ENCODE results near the gene SERINC5.

The SERINC5 gene

DNA sequence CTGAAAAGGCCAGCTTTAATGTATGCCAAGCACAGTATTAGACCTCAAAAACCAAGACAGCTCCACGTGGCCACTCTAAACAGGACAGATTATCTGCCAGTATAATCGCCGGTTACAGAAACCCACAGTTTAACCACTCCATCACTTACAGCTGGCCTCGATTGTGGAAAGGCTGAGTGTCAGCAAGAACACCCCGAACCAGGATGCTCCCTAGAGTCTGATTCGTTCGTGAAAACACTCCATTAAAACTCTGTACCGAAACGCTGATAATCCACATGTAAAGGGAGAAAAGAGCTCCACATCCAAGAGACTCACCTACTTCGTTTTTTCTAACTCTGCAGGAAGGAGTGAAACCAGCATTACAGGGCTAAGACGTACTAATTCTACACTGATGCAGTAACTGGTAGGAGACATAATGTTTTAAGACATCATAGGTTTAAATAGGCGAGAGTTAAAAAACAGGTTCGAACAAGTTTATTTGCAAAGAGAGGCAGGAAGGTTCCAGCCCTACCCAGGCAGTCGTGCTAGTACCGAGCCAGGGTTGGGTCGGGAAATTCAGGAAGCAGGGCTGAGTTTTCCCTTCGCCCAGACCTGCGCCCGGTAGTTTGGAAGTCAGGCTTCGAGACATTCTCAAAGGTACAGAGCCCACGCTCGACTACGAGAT, 949 bp downstream of the SERINC5 start:
- peak in 2 of 5 experiments; percentile 18 to 83 for DNase-seq

DNA sequence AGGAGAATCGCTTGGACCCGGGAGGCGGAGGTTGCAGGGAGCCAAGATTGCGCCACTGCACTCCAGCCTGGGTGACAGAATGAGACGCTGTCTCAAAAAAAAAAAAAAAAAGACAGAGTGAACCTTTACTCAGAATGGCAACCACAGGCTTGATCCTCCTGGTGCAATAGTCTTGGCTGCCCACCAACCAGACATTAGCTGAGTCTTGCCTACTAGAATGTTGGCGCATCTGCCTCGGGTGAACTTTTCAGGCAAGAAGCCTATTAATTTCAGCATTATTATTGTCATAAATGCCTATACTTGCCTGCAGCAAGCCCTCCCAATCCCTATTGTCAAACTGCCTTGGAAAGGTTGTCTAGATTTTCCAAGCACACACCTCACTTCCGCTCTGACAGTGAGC, 4.2 kb downstream of the SERINC5 start:
- DNase-seq: peak in 1 of 5 experiments; percentile 47

DNA sequence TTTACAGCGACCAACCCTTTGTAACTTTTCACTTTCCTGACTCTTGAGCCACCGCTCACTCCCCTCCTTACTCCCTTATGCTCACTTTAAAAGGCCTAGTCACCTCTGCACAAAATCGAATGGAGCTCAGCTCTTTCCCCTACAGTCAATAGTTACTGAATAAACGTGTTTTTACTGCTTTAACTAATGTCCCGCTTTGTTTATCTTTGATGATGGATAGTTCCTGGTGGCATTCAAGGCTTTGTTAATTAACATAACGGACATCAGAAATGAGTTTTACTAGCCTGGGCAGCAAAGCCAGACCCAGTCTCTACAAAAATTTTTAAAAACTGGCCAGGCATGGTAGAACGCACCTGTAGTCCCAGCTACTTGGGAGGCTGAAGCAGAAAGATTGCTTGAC, 5.0 kb downstream of the SERINC5 start:
- DNase-seq: no peak

DNA sequence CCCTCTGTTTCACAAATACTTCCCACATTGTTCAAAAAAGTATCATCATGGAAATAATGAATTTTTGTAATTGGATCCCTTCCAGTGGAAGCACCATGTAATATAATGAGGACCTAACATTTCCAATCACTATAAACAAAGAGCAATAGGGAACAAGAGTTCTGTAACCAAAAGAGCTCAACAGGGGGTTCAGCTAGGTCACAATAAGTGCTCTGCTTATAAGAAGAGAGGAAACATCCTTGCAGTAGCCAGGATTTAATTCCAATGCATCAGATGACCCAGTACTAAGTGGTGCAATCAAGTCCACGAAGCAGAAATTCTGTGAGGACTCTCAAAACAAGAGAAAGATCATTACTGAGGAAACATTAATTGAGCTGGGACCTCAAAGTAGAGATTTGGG, 5.9 kb downstream of the SERINC5 start:
- DNase-seq: no peak

GRCh38 chr5:80248378-80248777, 7.5 kb downstream of the SERINC5 start:
- DNase-seq: peak in 1 of 5 experiments; percentile 28

DNA sequence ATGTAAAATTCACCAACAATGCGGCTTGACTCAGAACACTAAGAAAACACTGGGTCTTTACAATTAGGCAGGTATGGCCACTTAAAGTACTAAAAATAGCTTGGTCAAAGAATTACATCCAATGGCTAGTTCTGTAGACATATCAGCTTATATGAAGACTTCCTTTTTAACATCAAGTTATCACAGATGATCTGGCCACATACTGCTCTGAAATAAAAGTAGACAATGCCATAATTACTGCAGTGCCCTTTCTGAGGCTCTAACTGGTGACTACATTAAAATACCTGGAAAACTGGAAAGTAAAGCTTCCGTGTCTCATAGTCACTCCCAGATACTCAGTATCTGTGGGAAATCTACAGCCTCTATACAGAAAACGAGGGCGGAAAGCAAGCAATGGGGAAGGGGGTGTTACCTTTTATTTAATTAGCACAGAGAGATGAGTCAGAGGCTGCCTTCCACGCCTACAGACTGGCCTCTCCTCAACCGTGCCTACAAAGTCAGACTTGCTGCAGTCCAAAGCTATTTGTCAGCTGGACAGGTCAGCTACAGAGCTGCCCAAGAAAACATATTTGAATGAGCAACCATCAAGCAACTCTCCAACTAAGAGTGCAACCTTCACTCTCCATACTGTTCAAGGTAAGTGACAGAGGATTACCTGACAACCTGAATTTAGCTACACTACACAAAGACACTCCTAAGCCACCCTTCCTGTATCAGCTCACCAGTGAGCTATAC, 8.7 kb downstream of the SERINC5 start:
- DNase-seq: peak in 1 of 5 experiments; percentile 55

DNA sequence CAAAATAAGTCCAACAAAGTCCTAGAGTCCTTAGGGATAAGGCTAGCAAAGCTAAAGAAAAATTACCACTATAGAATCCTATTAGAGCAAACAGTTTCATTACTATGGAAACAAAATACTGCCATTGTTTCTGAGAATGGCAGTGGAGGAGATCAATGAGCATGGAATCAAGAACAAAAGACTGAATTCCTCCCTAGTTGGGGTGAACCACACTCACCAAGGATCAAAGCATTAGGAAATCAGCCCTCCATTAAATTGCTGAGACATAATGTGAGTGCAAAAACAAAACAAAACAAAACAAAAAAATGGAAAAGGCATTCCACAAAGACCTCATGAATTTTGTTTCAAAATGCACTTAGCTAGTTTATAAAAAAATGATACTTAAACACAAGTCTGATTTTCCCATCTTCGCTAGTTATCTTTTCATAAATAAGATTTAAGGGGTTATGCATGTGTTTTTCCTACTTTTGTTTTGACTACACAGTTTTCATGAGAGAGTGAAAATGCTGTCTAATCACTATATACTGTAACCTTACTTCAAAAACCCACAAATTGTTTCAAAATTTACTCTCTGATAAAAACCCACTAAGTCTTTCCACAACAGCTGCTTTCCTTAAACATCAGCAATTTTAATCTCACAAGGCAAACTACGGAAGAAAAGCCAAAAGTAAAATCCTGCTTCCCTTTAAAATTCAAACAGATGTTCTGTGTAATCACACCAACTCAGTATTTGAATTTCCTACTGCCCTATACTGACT, 9.7 kb downstream of the SERINC5 start:
- DNase-seq: peak in 1 of 5 experiments; percentile 52

DNA sequence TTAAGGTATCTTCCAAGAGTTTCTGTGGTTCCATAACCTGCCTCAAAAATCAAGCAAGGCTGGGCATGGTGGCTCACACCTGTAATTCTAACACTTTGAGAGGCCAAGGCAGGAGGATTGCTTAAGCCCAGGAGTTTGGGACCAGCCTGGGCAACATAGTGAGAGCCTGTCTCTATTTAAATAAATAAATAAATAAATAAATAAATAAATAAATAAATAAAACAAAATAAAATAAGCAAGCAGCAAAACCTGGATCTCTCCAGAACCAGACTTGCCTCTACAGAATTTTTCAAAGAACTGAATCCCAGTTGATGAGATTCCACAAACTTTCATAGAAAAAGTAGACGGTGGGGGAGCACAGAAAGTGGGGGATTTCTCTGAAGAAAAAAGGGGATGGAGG, 12.3 kb downstream of the SERINC5 start:
- DNase-seq: no peak

- no peak for DNase-seq
Observed at GRCh38 chr5:80242849-80243248, 13.0 kb downstream of the SERINC5 start.

DNA sequence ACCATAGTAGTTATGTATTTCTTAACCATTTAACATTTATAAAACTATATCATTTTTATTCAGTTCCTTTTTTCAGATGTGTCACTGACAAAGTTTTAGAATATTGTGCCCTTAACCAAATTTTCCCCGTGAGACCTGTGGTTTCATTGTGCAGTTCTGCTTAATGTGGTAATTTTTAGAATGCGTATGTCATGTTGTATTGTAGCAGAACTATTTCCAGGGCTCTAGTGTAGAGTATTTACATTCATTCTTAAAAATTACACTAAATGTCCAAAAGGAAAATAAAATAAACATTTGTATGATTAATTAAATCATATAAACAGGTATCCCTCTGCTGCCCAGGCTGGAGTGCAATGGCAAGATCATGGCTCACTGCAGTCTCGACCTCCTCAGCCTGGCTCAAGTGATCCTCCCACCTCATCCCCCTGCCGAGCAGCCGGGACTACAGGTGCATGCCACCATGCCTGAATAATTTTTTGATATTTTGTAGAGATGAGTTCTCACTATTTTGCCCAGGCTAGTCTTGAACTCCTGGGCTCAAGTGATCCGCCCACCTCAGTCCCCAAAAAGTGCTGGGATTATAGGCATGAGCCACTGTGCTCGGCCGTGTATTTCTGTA, 15.4 kb downstream of the SERINC5 start:
- DNase-seq: no peak

DNA sequence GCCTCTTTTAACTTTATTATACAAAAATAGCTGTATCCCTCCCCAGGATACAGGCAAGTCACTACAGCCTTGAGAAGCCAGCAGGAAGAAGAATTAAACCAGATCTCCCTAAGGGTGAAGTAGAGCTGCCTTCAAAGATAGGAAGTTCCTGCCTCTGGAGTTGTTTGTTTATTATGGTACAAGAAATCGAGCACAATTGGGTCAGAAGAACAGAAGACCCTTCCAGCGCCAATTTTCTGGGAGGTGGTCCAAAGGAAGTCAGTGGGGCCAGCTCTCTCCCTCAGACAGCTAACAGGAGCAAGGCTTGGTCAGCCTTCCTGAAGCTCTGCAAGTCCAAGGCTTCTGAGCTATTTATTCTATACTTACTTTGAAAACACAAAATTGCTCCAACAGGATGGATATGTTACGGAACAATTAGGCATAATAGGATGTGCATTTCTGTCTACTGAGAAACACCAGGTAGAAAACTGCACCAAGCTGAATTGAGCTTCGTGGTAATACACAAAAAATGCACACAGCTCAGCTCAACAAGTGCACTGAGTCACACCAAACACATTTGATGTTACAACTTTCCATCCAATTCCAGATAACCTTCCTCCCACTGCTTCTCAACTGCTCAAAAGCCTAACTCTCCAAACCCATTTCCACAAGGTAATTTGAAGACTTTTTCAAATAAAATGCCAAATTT, 16.0 kb downstream of the SERINC5 start:
- no peak for DNase-seq

GRCh38 chr5:80238778-80239679, 16.8 kb downstream of the SERINC5 start:
- DNase-seq: no peak

DNA sequence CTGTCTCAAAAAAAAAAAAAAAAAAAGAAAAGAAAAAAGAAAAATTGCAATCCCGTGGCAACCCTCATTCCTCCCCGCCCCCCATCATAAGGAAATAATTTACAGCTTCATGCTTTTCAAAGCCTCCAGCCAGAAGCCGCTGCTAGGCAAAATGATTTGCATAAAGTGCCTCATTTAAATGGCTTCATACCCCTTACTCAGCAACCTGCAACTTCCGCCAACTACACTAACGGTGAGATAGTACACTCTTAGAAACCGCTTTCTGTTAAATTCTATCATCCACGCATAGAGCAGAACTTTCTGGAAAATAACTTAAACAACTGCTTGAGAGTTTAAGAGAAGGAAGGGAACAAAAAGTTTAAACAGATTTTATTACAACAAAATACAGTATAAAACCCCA, 17.8 kb downstream of the SERINC5 start:
- peak in 1 of 5 experiments; percentile 53 for DNase-seq

DNA sequence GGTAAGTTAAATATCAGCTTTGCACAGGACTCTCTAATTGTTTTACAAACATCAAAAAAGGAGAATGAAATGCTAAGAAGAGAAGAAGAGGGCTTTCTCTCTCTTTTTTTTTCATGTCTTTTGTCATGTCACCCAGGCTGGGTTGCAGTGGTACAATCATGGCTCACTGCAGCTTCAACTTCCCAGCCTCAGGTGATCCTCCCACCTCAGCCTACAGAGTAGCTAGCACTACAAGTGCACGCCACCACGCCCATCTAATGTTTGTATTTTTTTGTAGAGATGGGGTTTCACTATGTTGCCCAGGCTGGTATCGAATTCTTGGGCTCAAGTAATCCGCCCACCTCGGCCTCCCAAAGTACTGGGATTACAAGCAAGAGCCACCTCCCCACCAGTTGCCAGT, 18.6 kb downstream of the SERINC5 start:
- DNase-seq: no peak

DNA sequence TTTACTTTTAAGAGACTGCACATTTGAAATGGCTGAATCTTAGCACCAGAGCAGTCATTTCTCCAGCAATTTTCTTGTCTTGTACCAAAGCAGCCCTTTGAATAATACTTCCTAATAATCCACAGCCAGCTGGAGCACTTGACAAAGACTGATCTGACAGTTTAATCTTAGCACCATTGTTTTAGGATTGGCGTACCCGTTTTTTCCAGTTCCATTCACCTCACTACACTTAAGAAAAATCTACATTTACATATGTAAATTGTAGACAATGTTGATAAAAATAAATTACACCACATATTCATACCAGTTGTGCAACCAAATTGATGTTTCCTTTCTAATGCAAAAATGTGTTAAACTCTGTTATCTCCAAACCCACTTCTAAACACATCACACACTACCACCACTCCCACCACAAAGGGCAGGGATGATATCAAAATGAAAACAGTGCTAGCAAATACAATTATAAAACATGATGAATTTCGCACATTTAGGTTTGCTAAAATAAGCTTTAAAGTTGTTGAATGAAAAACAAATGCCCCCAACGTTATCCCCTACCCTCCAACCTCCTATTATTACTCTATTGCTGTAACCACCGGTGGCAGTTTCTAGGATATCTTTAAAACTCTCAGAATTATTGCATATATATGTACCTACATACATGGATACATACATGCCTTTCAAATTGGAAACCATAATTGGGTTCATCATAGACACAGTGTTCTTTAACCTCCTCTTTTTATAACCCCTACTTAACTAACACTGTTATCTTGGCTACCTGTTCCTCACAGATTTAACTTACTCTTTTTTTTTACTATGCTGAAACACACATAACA, 21.5 kb downstream of the SERINC5 start:
- DNase-seq: peak in 1 of 5 experiments; percentile 87

- DNase-seq: no peak
Observed at GRCh38 chr5:80231693-80232092, 24.2 kb downstream of the SERINC5 start.

- peak in 1 of 5 experiments; percentile 54 for DNase-seq
Observed at GRCh38 chr5:80231243-80231642, 24.6 kb downstream of the SERINC5 start.

DNA sequence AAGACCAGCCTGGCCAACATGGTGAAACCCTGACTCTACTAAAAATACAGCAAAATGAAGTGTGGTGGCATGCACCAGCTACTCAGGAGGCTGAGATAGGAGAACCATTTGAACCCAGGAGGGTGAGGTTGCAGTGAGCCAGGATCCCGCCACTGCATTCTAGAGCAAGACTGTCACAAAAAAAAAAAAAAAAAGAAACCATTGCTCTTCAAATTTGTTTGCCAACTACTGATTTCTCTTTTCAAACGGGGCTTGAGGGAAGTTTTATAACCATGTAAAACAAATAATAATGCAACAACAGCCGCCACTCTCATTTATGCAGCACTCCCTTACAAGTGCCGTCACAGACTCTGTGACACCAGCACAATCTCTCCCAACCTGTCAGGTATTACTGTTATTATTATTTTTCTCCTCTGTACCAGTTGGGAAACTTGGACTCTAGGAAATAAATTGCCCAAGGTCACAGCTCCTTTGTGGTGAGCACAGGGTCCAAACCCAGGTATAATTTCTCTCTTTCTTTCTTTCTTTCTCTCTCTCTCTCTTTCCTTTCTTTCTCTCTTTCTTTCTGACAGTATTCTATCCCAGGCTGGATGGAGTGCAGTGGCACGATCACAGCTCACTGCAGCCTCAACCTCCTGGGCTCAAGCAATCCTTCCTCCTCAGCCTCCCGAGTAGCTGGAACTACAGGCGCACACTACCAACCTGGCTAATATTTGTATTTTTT, 25.4 kb downstream of the SERINC5 start:
- no peak for DNase-seq

DNA sequence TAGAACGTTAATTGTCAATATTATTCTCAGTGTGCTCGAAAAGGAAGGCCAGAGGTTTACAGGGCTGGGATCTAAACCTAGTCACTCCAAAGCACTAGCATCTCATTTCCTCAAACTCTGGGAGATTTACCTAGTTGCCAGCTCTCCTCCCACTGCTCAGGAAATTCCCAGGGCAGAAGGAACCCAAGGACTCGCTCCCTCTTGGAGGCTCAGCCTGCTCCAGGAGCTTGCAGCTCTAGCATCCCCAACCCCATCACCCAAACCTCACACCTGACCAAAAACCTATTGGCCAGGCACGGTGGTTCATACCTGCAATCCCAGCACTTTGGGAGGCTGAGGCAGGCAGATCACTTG, 26.0 kb downstream of the SERINC5 start:
- DNase-seq: no peak
